ENCODE measurements around the gene HIVEP3. TPM values are rescaled to one million over a fixed set of nuclear protein-coding genes. Genes with fewer than 3 reads are reported as not detected.

HIVEP3 gene
- total RNA-seq, 1 donor from 2014 or later: 2.9 TPM

DNA sequence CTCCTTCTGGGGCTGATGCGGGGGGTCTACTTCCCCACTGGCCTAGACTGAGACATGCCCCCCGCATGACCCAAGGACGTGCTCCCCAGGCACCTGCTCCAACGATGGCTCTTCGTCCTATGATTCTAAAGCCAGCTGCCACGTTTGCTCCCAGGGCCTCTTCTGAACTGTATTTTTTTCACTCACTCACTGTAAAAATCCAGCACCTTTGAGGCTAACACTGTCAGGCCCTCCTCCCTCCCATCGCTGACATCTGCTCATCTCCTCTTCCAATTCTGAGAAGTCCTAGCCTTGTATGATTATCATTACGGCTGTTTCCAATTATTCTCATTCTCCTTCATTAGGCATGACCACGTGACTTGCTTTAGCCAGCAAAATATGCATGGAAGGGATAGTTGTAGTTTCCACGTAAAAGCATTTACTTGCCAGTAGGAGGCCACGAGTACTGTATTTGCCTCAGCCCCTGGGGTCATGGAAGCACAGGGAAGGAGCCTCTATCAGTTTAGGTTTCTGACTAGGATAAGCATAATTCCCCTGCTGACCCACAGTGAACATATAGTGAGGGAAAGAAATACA is 415.1 kb downstream of the HIVEP3 start:
- intact Hi-C loops (cut with DNase I): no loop called here
- no peak for TF ChIP-seq POLR2AphosphoS5 (IDR thresholded peaks at IDR 0.05; ENCODE audit: insufficient read depth in 1 of 2, low read depth in 1 of 2)
- no peak for TF ChIP-seq POLR2A (IDR thresholded peaks at IDR 0.05)
- no peak overlapping the region for H3K27ac ChIP-seq
- no peak overlapping the region for H3K4me3 ChIP-seq
- no peaks in the 10 kb centered on the region for H3K36me3 ChIP-seq
- DNase-seq (ENCODE audit: extremely low spot score in 2 of 2): no peak
- no peaks in the 10 kb centered on the region for H3K9me3 ChIP-seq
- H3K4me1 ChIP-seq: peaks cover 26% of the 10 kb centered on the region
- no peaks in the 10 kb centered on the region for H3K27me3 ChIP-seq

DNA sequence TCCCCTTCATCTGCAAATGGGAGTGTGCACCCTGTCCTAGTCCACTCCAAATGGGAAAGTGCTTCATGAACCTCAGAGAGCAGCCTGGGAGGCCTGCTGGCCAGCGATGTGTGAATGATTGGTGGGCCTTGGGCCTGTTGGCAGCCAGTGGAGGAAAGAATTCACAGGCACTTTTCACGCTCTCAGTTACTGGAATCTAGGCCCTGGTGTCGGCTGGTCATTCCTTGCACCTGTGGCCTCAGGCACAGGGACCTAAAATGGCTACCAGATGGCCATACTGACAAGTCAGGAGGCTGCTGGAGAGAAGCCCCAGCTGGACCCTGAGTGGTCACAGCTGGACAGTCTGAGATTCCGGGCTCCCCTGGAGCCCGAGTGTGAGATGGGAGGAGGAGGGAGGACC is 415.8 kb downstream of the HIVEP3 start:
- no peaks in the 10 kb centered on the region for H3K27me3 ChIP-seq
- H3K27ac ChIP-seq: no peak overlapping the region
- H3K4me1 ChIP-seq: peaks cover 33% of the 10 kb centered on the region
- DNase-seq (ENCODE audit: extremely low spot score in 2 of 2): no peak
- no peaks in the 10 kb centered on the region for H3K9me3 ChIP-seq
- H3K36me3 ChIP-seq: no peaks in the 10 kb centered on the region
- intact Hi-C loops (cut with DNase I): no loop called here
- H3K4me3 ChIP-seq: no peak overlapping the region
- TF ChIP-seq POLR2A (IDR thresholded peaks at IDR 0.05) (no peak), POLR2AphosphoS5 (IDR thresholded peaks at IDR 0.05; ENCODE audit: insufficient read depth in 1 of 2, low read depth in 1 of 2) (no peak)
- TF ChIP-seq, protein P1, sequence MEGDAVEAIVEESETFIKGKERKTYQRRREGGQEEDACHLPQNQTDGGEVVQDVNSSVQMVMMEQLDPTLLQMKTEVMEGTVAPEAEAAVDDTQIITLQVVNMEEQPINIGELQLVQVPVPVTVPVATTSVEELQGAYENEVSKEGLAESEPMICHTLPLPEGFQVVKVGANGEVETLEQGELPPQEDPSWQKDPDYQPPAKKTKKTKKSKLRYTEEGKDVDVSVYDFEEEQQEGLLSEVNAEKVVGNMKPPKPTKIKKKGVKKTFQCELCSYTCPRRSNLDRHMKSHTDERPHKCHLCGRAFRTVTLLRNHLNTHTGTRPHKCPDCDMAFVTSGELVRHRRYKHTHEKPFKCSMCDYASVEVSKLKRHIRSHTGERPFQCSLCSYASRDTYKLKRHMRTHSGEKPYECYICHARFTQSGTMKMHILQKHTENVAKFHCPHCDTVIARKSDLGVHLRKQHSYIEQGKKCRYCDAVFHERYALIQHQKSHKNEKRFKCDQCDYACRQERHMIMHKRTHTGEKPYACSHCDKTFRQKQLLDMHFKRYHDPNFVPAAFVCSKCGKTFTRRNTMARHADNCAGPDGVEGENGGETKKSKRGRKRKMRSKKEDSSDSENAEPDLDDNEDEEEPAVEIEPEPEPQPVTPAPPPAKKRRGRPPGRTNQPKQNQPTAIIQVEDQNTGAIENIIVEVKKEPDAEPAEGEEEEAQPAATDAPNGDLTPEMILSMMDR (IDR thresholded peaks at IDR 0.05): no peak

DNA sequence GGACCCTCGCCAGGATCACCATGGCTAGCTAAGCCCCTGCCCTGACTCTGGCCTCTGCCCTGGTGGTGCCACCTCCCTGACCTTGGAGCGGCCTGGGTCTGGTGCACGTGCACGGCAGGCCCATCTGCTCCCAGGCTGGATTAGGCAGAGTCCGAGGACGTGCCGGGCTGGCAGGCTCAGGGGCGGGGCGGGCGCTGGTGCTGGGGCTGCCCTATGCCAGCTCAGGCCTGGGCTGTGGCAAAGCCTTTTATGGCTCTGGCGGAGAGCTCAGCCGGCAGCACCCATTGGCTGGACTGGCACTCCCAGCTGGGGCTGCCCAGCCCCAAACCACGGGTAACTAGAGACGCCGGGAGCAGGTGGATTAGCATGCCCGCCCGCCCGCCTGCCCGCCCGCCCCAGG is 417.1 kb downstream of the HIVEP3 start:
- TF ChIP-seq POLR2AphosphoS5 (IDR thresholded peaks at IDR 0.05; ENCODE audit: insufficient read depth in 1 of 2, low read depth in 1 of 2): peak in 1 of 2 donors; percentile 9
- TF ChIP-seq, protein P1 (IDR thresholded peaks at IDR 0.05): no peak
- Histone ChIP-seq H3K4me1 (peaks cover 47% of the 10 kb centered on the region), H3K36me3 (no peaks in the 10 kb centered on the region), H3K9me3 (no peaks in the 10 kb centered on the region), H3K4me3 (no peak overlapping the region), H3K27me3 (no peaks in the 10 kb centered on the region), H3K27ac (peak overlapping the region; percentile 91)
- DNase-seq (ENCODE audit: extremely low spot score in 2 of 2): no peak
- intact Hi-C loops (cut with DNase I): no loop called here

DNA sequence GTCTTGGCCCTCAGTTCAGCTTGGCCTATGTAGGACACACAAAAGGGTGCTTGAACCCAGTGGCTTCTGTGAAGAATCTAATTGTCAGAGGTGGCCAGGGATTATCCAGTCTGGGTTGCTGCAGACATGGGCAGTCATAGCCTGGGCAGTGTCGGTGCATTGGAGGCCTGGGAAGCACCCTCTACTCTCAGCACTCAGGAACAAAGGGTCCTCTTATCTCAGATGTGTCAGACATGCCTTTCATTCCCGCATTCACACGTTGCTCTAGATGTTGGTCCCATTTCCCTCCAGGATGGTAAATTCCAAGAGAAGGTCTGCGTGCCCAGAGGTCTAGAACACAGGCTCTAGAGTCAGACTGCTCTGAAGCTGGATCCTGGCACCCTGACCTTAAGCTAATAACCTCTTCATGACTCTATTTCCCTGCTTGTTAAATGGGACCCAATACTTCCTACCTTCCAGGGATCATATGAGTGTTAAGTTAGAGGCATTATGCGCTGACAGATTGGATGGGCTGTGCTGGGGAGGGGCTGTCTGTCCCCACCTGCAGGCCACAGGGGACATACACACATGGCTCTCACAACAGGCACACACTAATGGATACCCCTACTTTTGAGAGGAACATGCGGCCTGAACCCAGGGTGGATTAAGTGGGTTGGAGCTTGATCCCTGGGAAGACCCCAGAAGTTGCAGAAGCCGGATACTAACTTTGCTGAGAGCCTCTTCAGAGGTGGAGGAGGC is 417.8 kb downstream of the HIVEP3 start:
- Histone ChIP-seq H3K36me3 (no peaks in the 10 kb centered on the region), H3K4me1 (peaks cover 51% of the 10 kb centered on the region), H3K4me3 (no peak overlapping the region), H3K27me3 (no peaks in the 10 kb centered on the region), H3K27ac (peak overlapping the region; percentile 91), H3K9me3 (no peaks in the 10 kb centered on the region)
- intact Hi-C loops (cut with DNase I): no loop called here
- no peak for DNase-seq (ENCODE audit: extremely low spot score in 2 of 2)
- TF ChIP-seq POLR2A (IDR thresholded peaks at IDR 0.05): no peak
- TF ChIP-seq, protein P1 (IDR thresholded peaks at IDR 0.05): no peak
- TF ChIP-seq POLR2AphosphoS5 (IDR thresholded peaks at IDR 0.05; ENCODE audit: insufficient read depth in 1 of 2, low read depth in 1 of 2): no peak

DNA sequence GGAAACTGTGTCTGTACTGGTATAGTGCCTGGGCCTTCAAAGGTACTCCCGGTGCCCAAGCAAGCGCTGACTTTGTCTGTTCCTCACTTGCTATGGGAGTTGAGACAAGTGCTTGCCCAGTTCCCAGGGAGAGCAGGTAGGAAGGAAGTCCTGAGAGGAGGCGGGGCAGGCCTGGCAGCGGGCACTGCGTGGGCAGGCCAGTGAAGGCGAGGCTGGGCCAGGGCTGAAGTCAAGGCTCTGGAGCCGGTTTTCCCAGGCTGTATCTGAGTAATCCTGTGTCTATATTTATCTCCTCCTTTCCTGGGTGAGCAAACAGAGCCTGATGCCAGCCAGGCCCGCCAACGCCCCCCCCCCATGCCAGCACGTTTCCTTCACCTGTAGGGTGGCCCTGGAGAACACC is 418.3 kb downstream of the HIVEP3 start:
- intact Hi-C loops (cut with DNase I): no loop called here
- H3K36me3 ChIP-seq: no peaks in the 10 kb centered on the region
- H3K4me3 ChIP-seq: no peak overlapping the region
- TF ChIP-seq POLR2AphosphoS5 (IDR thresholded peaks at IDR 0.05; ENCODE audit: insufficient read depth in 1 of 2, low read depth in 1 of 2) (peak; percentile 33 to 48), POLR2A (IDR thresholded peaks at IDR 0.05) (no peak)
- TF ChIP-seq, protein P1 (IDR thresholded peaks at IDR 0.05): no peak
- no peaks in the 10 kb centered on the region for H3K27me3 ChIP-seq
- peak overlapping the region; percentile 91 for H3K27ac ChIP-seq
- H3K4me1 ChIP-seq: peaks cover 57% of the 10 kb centered on the region
- no peaks in the 10 kb centered on the region for H3K9me3 ChIP-seq
- no peak for DNase-seq (ENCODE audit: extremely low spot score in 2 of 2)
